Measurements from ENCODE around the gene PXYLP1.
"Not testable (repeated sequence)": the region's sequence is repeated elsewhere in the genome, so short reads cannot be mapped to it uniquely, and the experiment has no call there.

Gene PXYLP1

GRCh38 chr3:141314415-141314814 lies 82.8 kb downstream of the PXYLP1 start:
- not testable (repeated sequence) for H3K36me3 ChIP-seq (ENCODE audit: control insufficient read depth, insufficient read depth, low read length); H3K27me3 ChIP-seq (replicated peaks; ENCODE audit: control insufficient read depth, insufficient read depth, low read length, poor library complexity, severe bottlenecking); DNase-seq; H3K27ac ChIP-seq (ENCODE audit: insufficient read depth, low read length, poor library complexity, severe bottlenecking); H3K9me3 ChIP-seq (ENCODE audit: control insufficient read depth, low read length); H3K4me3 ChIP-seq (ENCODE audit: insufficient read depth, low read depth, low read length, poor library complexity, severe bottlenecking)
- peaks cover 17% of the 10 kb centered on the region for H3K4me1 ChIP-seq (ENCODE audit: control insufficient read depth, insufficient read depth, low read length, poor library complexity, severe bottlenecking)

GRCh38 chr3:141316851-141317250 lies 85.2 kb downstream of the PXYLP1 start:
- no peak overlapping the region for H3K27ac ChIP-seq (ENCODE audit: insufficient read depth, low read length, poor library complexity, severe bottlenecking)
- no peak overlapping the region for H3K4me3 ChIP-seq (ENCODE audit: insufficient read depth, low read depth, low read length, poor library complexity, severe bottlenecking)
- H3K4me1 ChIP-seq (ENCODE audit: control insufficient read depth, insufficient read depth, low read length, poor library complexity, severe bottlenecking), result peaks cover 19% of the 10 kb centered on the region
- no peak for DNase-seq
- no peaks in the 10 kb centered on the region for H3K9me3 ChIP-seq (ENCODE audit: control insufficient read depth, low read length)
- no peaks in the 10 kb centered on the region for H3K27me3 ChIP-seq (replicated peaks; ENCODE audit: control insufficient read depth, insufficient read depth, low read length, poor library complexity, severe bottlenecking)
- no peaks in the 10 kb centered on the region for H3K36me3 ChIP-seq (ENCODE audit: control insufficient read depth, insufficient read depth, low read length)

DNA sequence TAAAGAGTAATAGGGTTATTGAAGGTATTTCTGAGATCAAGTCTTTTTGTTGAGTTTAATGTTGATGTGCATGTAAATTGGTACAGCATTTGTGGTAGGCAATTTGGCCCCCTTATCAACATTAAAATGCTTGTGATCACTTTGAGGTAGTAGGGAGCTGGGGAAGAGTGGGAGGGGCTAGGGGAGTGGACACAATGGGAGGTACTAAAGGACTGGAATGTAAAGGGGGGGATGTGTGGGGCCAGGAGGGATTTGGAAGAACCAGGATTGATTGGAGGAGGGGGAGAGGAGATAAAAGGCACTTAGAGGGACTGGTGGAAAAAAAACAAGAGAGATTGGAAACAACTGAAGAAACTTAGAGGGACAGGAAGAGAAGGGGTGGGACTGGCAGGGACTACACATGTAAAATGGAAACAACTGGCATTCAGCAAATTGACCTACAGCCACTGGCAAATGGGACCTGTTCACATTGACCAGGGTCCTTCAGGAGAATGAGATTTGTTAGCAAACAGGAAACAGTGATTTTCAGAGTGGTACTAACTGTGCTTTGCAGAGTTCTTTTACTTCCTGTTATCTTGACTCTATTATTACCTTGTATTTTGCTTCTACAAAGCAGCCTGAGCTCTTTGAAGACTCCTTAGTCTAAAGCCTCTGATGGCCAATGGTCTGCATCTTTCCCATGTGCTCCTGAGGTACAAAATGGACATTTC lies 88.9 kb downstream of the PXYLP1 start:
- Histone ChIP-seq H3K27ac (ENCODE audit: insufficient read depth, low read length, poor library complexity, severe bottlenecking) (no peak overlapping the region), H3K4me3 (ENCODE audit: insufficient read depth, low read depth, low read length, poor library complexity, severe bottlenecking) (peak overlapping the region; percentile 27), H3K9me3 (ENCODE audit: control insufficient read depth, low read length) (no peaks in the 10 kb centered on the region), H3K4me1 (ENCODE audit: control insufficient read depth, insufficient read depth, low read length, poor library complexity, severe bottlenecking) (peaks cover 14% of the 10 kb centered on the region), H3K36me3 (ENCODE audit: control insufficient read depth, insufficient read depth, low read length) (no peaks in the 10 kb centered on the region), H3K27me3 (replicated peaks; ENCODE audit: control insufficient read depth, insufficient read depth, low read length, poor library complexity, severe bottlenecking) (no peaks in the 10 kb centered on the region)
- DNase-seq, result no peak

DNA sequence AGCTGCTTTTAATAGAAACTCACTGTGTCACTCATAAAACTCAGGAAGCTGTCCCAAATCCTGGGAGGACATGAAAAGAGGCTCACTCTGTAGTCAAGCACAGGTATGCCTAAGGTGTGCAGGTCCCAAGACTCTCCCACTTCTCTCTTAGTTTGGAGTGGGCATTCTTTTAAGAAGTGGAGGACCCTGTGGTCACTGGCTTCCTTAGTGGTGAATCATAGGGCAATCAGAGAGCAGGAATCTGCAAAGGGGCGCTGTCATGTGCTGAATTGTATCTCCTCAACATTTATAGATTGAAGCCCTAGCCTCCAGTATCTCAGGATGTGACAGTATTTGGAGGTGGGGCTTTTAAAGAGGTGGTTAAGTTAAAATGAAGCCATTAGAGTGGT lies 89.5 kb downstream of the PXYLP1 start:
- Histone ChIP-seq H3K36me3 (ENCODE audit: control insufficient read depth, insufficient read depth, low read length) (no peaks in the 10 kb centered on the region), H3K4me3 (ENCODE audit: insufficient read depth, low read depth, low read length, poor library complexity, severe bottlenecking) (peak overlapping the region; percentile 27), H3K27me3 (replicated peaks; ENCODE audit: control insufficient read depth, insufficient read depth, low read length, poor library complexity, severe bottlenecking) (no peaks in the 10 kb centered on the region), H3K4me1 (ENCODE audit: control insufficient read depth, insufficient read depth, low read length, poor library complexity, severe bottlenecking) (peaks cover 14% of the 10 kb centered on the region), H3K27ac (ENCODE audit: insufficient read depth, low read length, poor library complexity, severe bottlenecking) (no peak overlapping the region), H3K9me3 (ENCODE audit: control insufficient read depth, low read length) (no peaks in the 10 kb centered on the region)
- DNase-seq, result no peak

GRCh38 chr3:141323936-141324704 lies 92.5 kb downstream of the PXYLP1 start:
- H3K4me3 ChIP-seq (ENCODE audit: insufficient read depth, low read depth, low read length, poor library complexity, severe bottlenecking), result no peak overlapping the region
- no peak for DNase-seq

DNA sequence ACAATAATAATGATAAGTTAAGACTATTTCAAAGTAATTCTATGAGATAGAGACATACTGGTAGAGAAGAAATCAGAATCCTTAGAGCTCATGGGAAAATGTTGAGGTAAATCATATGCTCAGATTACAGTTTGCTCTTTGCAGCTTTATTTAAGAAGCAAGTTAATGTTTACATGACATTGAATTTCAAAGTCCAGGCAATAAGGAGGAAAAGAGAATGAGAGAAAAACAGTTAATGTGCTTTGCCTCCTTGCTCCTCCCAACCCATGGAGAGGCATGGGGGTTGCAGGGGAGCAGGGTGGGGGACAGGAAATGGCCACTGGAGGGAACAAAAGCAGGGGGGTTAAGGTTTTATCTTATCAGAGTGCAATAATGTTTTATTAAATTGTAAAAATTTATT lies 94.5 kb downstream of the PXYLP1 start:
- Histone ChIP-seq H3K27me3 (replicated peaks; ENCODE audit: control insufficient read depth, insufficient read depth, low read length, poor library complexity, severe bottlenecking) (no peaks in the 10 kb centered on the region), H3K36me3 (ENCODE audit: control insufficient read depth, insufficient read depth, low read length) (no peaks in the 10 kb centered on the region), H3K4me3 (ENCODE audit: insufficient read depth, low read depth, low read length, poor library complexity, severe bottlenecking) (no peak overlapping the region), H3K9me3 (ENCODE audit: control insufficient read depth, low read length) (no peaks in the 10 kb centered on the region), H3K4me1 (ENCODE audit: control insufficient read depth, insufficient read depth, low read length, poor library complexity, severe bottlenecking) (peaks cover 5% of the 10 kb centered on the region), H3K27ac (ENCODE audit: insufficient read depth, low read length, poor library complexity, severe bottlenecking) (no peak overlapping the region)
- no peak for DNase-seq

More at GRCh38 chr3:141323936-141324704, 92.5 kb downstream of the PXYLP1 start:
- Histone ChIP-seq H3K9me3 (ENCODE audit: control insufficient read depth, low read length) (no peaks in the 10 kb centered on the region), H3K27me3 (replicated peaks; ENCODE audit: control insufficient read depth, insufficient read depth, low read length, poor library complexity, severe bottlenecking) (no peaks in the 10 kb centered on the region), H3K4me1 (ENCODE audit: control insufficient read depth, insufficient read depth, low read length, poor library complexity, severe bottlenecking) (peaks cover 14% of the 10 kb centered on the region), H3K36me3 (ENCODE audit: control insufficient read depth, insufficient read depth, low read length) (no peaks in the 10 kb centered on the region), H3K27ac (ENCODE audit: insufficient read depth, low read length, poor library complexity, severe bottlenecking) (no peak overlapping the region)

DNA sequence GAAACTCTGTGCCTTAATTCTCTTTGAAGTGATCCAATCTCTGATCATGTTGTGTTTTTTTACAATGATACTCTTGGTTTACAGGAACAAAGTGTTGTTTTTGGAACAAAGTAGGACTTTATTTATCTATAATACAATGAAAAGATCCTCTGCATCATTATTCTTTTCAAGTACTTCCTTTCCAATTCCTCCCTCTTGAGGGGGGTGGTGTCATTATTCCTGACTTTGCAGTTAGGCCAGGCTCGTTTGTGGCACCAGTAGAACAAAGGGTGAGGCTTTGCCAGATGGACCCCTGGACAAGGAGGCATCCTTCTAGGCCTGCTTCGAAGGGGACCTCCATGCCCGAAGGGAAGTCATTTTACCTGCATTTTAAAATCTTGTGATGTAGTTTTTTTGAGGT lies 95.0 kb downstream of the PXYLP1 start:
- Histone ChIP-seq H3K36me3 (ENCODE audit: control insufficient read depth, insufficient read depth, low read length) (no peaks in the 10 kb centered on the region), H3K9me3 (ENCODE audit: control insufficient read depth, low read length) (no peaks in the 10 kb centered on the region), H3K27ac (ENCODE audit: insufficient read depth, low read length, poor library complexity, severe bottlenecking) (no peak overlapping the region), H3K4me3 (ENCODE audit: insufficient read depth, low read depth, low read length, poor library complexity, severe bottlenecking) (no peak overlapping the region), H3K27me3 (replicated peaks; ENCODE audit: control insufficient read depth, insufficient read depth, low read length, poor library complexity, severe bottlenecking) (no peaks in the 10 kb centered on the region), H3K4me1 (ENCODE audit: control insufficient read depth, insufficient read depth, low read length, poor library complexity, severe bottlenecking) (peaks cover 3% of the 10 kb centered on the region)
- DNase-seq, result no peak

- DNase-seq, result no peak
- Histone ChIP-seq H3K4me3 (ENCODE audit: insufficient read depth, low read depth, low read length, poor library complexity, severe bottlenecking) (no peak overlapping the region), H3K27me3 (replicated peaks; ENCODE audit: control insufficient read depth, insufficient read depth, low read length, poor library complexity, severe bottlenecking) (no peaks in the 10 kb centered on the region)
Measured at GRCh38 chr3:141328286-141329166, 96.9 kb downstream of the PXYLP1 start.

DNA sequence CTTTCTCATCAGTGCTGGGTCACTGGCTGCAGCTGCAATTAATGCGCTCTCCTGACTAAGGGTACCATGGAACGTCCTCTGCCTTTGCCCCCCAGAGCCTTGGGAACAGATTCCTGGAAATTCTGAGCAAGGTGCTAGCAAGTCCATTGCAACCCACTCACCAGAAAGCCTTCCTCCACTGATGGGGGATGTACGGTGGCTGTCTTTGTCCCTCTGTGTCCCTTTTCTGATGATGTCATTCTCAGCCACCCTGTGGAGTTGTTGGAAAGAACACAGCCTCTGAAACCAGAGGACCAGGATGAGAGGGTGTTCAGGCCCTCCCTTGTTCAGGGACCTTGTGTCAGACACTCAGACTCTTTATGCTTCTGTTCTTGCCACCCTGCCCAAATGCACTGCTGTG lies 98.6 kb downstream of the PXYLP1 start:
- H3K4me3 ChIP-seq (ENCODE audit: insufficient read depth, low read depth, low read length, poor library complexity, severe bottlenecking), result no peak overlapping the region
- H3K9me3 ChIP-seq (ENCODE audit: control insufficient read depth, low read length), result no peaks in the 10 kb centered on the region
- no peaks in the 10 kb centered on the region for H3K27me3 ChIP-seq (replicated peaks; ENCODE audit: control insufficient read depth, insufficient read depth, low read length, poor library complexity, severe bottlenecking)
- DNase-seq, result no peak
- H3K36me3 ChIP-seq (ENCODE audit: control insufficient read depth, insufficient read depth, low read length), result no peaks in the 10 kb centered on the region
- no peaks in the 10 kb centered on the region for H3K4me1 ChIP-seq (ENCODE audit: control insufficient read depth, insufficient read depth, low read length, poor library complexity, severe bottlenecking)
- H3K27ac ChIP-seq (ENCODE audit: insufficient read depth, low read length, poor library complexity, severe bottlenecking), result no peak overlapping the region

More at GRCh38 chr3:141328286-141329166, 96.9 kb downstream of the PXYLP1 start:
- Histone ChIP-seq H3K4me1 (ENCODE audit: control insufficient read depth, insufficient read depth, low read length, poor library complexity, severe bottlenecking) (no peaks in the 10 kb centered on the region), H3K36me3 (ENCODE audit: control insufficient read depth, insufficient read depth, low read length) (no peaks in the 10 kb centered on the region), H3K27ac (ENCODE audit: insufficient read depth, low read length, poor library complexity, severe bottlenecking) (no peak overlapping the region), H3K9me3 (ENCODE audit: control insufficient read depth, low read length) (no peaks in the 10 kb centered on the region)
